ENCODE measurements around the gene SCARB1.

The SCARB1 gene

DNA sequence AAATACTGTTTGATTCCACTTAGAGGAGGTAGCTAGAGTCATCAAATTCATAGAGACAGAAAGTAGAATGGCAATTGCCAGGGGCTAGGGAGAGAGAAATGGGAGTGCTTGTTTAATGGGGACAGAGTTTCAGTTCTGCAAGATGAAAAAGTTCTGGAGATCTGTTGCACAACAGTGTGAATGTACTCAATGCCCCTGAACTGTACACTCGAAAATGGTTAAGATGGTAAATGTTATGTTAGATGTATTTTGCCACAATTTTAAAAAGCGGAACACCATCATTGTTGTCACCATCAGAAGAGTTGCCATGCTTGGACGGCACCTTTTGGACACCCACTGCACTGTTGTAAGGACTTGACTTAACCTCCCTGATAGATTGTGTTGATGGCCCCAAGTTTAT is 106.9 kb downstream of the SCARB1 start:
- DNase-seq: no peak

- no peak for DNase-seq
These were observed 107.5 kb downstream of the SCARB1 start for GRCh38 chr12:124756166-124756565.

- DNase-seq: no peak
These were observed 107.9 kb downstream of the SCARB1 start for GRCh38 chr12:124755801-124756148.

- peak; percentile 91 for DNase-seq
These were observed 108.5 kb downstream of the SCARB1 start for GRCh38 chr12:124754949-124755800.

DNA sequence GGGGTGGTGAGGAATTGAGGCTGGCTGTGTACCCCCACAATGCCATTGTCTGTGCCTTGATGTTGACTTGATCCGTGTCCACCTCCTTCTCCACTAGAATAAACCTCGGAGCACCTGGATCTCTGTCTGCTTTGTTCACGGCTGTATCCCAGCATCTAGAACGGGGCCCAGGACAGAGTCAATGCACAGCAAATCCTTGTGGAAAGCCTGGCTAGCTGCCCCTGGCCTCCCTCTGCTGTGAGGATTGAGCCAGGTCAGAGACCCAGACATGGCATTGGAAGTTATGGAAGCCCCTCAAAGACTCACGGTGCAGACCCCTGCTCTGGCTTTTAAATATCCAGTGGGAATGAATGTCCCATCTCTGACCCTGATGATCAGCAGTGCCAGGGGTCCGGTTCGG is 109.2 kb downstream of the SCARB1 start:
- no peak for DNase-seq

DNA sequence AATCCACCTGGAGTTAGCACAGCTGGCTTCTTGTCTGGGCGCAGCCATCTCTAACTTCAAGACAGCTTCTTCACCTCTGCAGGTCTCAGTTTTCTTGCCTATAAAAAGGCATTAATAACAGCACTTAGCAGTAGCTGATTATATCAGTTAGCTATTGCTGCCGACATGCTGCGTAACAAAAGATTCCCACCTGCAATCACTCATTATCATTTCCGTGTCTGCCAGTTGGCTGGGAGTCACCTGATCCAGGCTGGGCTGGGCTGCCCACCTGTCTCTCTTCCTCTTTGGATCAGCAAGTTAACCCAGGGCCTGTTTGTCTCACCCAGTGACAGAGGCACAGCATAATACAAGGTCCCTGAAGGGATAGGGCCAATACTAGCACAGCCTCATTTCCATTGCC is 109.7 kb downstream of the SCARB1 start:
- no peak for DNase-seq

GRCh38 chr12:124753228-124753591 is 110.5 kb downstream of the SCARB1 start:
- no peak for DNase-seq

DNA sequence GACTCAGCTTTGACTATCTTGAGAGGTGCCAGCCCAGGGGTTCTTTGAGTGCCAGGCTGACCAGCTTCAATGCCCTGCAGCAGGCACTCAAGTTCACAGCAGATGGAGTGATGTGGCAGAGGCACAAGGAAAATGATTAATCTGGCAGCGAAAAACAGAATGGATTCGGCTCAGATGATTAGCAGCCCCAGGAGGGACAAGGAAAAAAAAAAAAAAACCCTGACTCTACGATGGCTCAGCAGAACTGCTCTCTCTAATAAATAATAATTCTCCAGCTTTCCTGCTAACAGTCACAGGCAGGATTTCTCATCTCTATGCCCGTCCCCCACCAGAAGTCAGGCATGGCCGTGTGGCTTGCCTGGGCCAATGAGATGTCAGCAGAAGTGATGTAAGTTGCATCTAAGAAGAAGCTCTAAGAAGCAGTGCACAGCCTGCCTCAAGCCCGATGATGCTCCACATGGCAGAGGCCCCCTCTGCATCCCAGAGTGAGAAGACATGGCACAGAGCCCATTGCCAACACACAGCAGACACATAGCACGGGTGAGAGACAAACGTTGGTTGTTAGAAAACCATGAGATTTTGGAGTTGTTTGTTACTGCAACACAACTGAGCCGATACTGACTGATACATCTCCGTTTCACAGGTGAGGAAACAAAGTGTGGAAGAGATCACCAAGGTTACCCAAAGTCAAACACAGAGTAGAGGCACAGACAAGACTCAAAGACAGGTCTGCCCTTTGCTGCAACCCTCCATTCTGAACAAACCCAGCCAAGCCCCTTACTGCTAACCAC is 111.0 kb downstream of the SCARB1 start:
- no peak for DNase-seq

- no peak for DNase-seq
These were observed 111.9 kb downstream of the SCARB1 start for GRCh38 chr12:124751654-124752355.

DNA sequence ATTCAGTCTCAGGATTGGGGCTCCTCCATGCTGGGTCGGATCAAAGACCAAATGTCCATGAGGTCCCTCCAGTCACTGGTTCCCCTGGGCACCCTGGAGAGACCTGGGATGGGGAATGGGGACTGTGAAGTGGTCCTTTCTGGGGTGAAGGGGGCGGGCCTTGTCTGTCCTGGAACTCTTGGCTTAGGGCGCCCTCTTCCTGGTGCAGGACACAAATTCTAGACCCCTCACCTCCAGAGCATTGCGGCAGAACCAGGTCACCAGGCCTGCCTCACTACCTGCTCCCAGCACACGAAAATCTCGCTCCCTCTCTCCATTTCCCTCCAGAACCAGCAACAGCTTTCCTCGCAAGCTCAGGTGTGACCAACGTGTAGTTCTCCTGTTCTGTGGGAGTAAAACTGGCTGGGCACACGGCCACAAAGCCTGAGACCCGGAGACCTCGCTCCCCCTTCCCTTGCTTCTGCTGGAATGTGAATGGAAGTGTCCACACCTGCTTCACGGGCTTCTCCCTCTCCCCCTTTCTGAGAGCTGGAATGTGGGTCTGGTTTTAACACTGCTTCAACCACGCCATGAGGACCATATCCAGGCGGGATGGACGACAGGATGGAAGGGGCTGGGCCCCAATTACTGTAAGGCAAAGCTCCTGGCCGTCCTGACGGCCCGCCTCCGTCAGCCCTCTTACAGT is 112.7 kb downstream of the SCARB1 start:
- no peak for DNase-seq

GRCh38 chr12:124750149-124750656 is 113.5 kb downstream of the SCARB1 start:
- DNase-seq: no peak

- no peak for DNase-seq
These were observed 113.9 kb downstream of the SCARB1 start for GRCh38 chr12:124749725-124750124.

- no peak for DNase-seq
These were observed 116.1 kb downstream of the SCARB1 start for GRCh38 chr12:124747426-124748161.

- DNase-seq: no peak
These were observed 116.8 kb downstream of the SCARB1 start for GRCh38 chr12:124746649-124747425.

- DNase-seq: peak; percentile 66
These were observed 117.6 kb downstream of the SCARB1 start for GRCh38 chr12:124745891-124746570.

GRCh38 chr12:124745465-124745890 is 118.2 kb downstream of the SCARB1 start:
- no peak for DNase-seq

GRCh38 chr12:124744659-124745464 is 118.8 kb downstream of the SCARB1 start:
- DNase-seq: no peak

DNA sequence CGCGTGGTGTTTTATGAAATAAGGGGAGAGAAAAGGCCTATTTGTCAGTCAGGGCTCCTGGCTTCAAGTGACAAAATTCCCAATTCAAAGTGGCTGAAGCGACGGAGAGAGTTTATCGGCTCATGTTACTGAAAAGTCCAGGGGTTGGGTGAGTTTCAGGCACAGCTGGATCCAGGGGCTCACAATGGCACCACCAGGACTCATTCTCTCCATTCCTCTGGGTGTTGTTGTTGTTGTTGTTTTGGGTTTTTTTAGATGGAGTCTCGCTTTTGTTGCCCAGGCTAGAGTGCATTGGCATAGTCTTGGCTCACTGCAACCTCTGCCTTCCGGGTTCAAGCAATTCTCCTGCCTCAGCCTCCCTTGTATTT is 119.4 kb downstream of the SCARB1 start:
- no peak for DNase-seq

DNA sequence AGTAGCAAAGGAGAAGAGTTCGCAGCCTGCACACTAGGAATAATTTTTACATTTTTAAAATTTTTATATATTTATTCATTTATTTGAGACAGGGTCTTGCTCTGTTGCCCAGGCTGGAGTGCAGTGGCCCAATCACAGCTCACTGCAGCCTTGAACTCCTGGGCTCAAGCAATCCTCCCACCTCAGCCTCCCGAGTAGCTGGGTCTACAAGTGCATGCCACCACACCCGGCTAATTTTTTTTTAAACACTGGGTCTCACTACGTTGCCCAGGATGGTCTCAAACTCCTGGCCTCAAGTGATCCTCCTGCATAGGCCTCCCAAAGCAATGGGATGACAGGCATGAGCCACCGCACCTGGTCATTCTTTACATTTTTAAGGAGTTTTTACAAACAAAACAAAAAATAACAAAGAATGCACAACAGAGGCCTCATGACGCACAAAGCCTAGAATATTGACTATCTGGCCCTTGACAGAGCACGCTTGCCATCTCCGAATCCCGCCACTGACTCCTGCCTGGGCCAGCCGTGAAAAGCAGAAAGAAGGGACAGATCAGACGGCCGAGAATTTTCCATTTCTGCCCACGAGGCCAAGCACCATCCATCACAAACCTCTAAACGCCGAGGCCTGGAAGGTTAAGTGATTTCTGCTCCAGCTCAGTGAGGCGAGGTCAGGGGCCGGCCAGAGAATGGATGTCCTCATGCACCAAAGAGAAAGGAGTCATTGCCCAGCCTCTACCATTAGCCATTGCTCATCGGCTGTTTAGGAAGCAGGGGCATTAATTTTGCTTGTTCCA is 120.0 kb downstream of the SCARB1 start:
- no peak for DNase-seq

Measured in NCI-H345 (cell line).